OCI-LY7 (cell line): ENCODE results near the gene B3GNT3. TPM values are rescaled to one million over a fixed set of nuclear protein-coding genes. Genes with fewer than 3 reads are reported as not detected.
A peak's percentile ranks its signal among the peaks of the same experiment; 100 is the strongest.

Experiments used
- BruUV-seq: library from RNA; stranded (reverse); fragments of 400-500 nt; replicated peaks from 2 replicates; lab custom pipeline; 2021; lab: Mats Ljungman, UMichigan
- CTCF ChIA-PET: fragments of 300-600 bp; sonication (Branson Sonifier 250); formaldehyde crosslinking; loops from one replicate; lab custom pipeline; 2022; ENCODE audit warnings: antibody characterized with exemption; ENCODE audit not compliant: unreplicated experiment; lab: Charles Lee
- POLR2A ChIA-PET: fragments of 300-600 bp; sonication (Branson Sonifier 250); formaldehyde crosslinking; loops from one replicate; lab custom pipeline; 2022; ENCODE audit warnings: antibody characterized with exemption; lab: Charles Lee
- DNase-seq: peaks from one replicate; pipeline ENCODE4 v3.0.0-alpha.2; 2015; ENCODE audit warnings: low spot score
- H2AFZ ChIP-seq: fragments of 200-600 bp; sonication (generic), shearing (Covaris generic); 2 replicates; pipeline ENCODE4 v1.6.1; 2014; ENCODE audit warnings: mild to moderate bottlenecking, antibody characterized with exemption, low read length, moderate library complexity
- H3K27ac ChIP-seq: fragments of 200-600 bp; sonication (generic); 2 replicates; pipeline ENCODE4 v1.5.1; 2014; ENCODE audit warnings: mixed run types, low read depth, mild to moderate bottlenecking, moderate library complexity, low read length, inconsistent platforms; ENCODE audit not compliant: poor library complexity, severe bottlenecking
- H3K36me3 ChIP-seq: fragments of 200-600 bp; sonication (generic); 2 replicates; pipeline ENCODE4 v1.6.1; 2014; ENCODE audit warnings: mild to moderate bottlenecking, antibody characterized with exemption, low read length, moderate library complexity, mixed read lengths; ENCODE audit not compliant: insufficient read depth
- H3K4me1 ChIP-seq: fragments of 200-600 bp; sonication (generic); 2 replicates; pipeline ENCODE4 v1.5.1; 2014; ENCODE audit warnings: mild to moderate bottlenecking, low read length; ENCODE audit not compliant: insufficient read depth, poor library complexity, severe bottlenecking
- H3K4me2 ChIP-seq: fragments of 200-600 bp; sonication (generic); 2 replicates; pipeline ENCODE4 v1.6.1; 2014; ENCODE audit warnings: mild to moderate bottlenecking, low read length
- H3K4me3 ChIP-seq: fragments of 200-600 bp; sonication (generic); 2 replicates; pipeline ENCODE4 v1.5.1; 2014; ENCODE audit warnings: mild to moderate bottlenecking, low read depth, low read length; ENCODE audit not compliant: poor library complexity, severe bottlenecking
- H3K79me2 ChIP-seq: fragments of 200-600 bp; sonication (generic); 2 replicates; pipeline ENCODE4 v1.6.1; 2016; ENCODE audit warnings: low read depth, mild to moderate bottlenecking, low read length, moderate library complexity, mixed read lengths; ENCODE audit not compliant: insufficient read depth
- H3K9me2 ChIP-seq: fragments of 200-600 bp; sonication (generic); 2 replicates; pipeline ENCODE4 v1.6.1; 2016; ENCODE audit warnings: mild to moderate bottlenecking, low read length, mixed read lengths; ENCODE audit not compliant: insufficient read depth
- H3K9me3 ChIP-seq: fragments of 200-600 bp; sonication (generic); 2 replicates; pipeline ENCODE4 v1.6.1; 2014; ENCODE audit warnings: mild to moderate bottlenecking, mixed run types, low read length, mixed read lengths
- H4K20me1 ChIP-seq: fragments of 200-600 bp; sonication (generic); 2 replicates; pipeline ENCODE4 v1.6.1; 2014; ENCODE audit warnings: mild to moderate bottlenecking, antibody characterized with exemption, low read length, moderate library complexity, mixed read lengths; ENCODE audit not compliant: insufficient read depth
- CTCF ChIP-seq: fragments of 200-600 bp; sonication (generic); conservative IDR thresholded peaks from 2 replicates; pipeline ENCODE4 v1.5.1; 2014; ENCODE audit warnings: mild to moderate bottlenecking, antibody characterized with exemption, low read length, moderate library complexity, mixed read lengths
- EZH2phosphoT487 ChIP-seq: fragments of 200-600 bp; sonication (generic); IDR thresholded peaks from 2 replicates; pipeline ENCODE4 v1.6.1; 2018; ENCODE audit warnings: low read depth, borderline replicate concordance, mild to moderate bottlenecking, mixed run types, antibody characterized with exemption, low read length, moderate library complexity, mixed read lengths
- intact Hi-C: fragments of 100-400 bp; cut with micrococcal nuclease; formaldehyde crosslinking; loops from one replicate; pipeline ENCODE4 v1.10.0; 2022; ENCODE audit not compliant: unreplicated experiment
- total RNA-seq, 2 experiments: library from RNA; depleted of rRNA in 1 of 2; stranded (reverse); fragments of >200 nt in 1 of 2; shearing (Covaris generic) in 1 of 2; gene quantifications; 2 replicates each; pipeline ENCODE4 v1.2.3, GENCODE V29; 2014 to 2022

B3GNT3 gene
- total RNA-seq, 2 experiments from 2014 or later = not detected

- DNase-seq = no peak
- Histone ChIP-seq H3K36me3 (peaks cover 56% of the 10 kb centered on the region), H3K4me3 (peak overlapping the region; percentile 90), H3K4me1 (peaks cover 36% of the 10 kb centered on the region), H4K20me1 (peaks cover 21% of the 10 kb centered on the region), H3K4me2 (peak overlapping the region; percentile 96), H3K9me3 (no peaks in the 10 kb centered on the region), H3K79me2 (peaks cover 28% of the 10 kb centered on the region), H3K9me2 (no peaks in the 10 kb centered on the region), H2AFZ (no peak overlapping the region), H3K27ac (peak overlapping the region; percentile 65)
- BruUV-seq = no TSS peak
- TF ChIP-seq CTCF = no peak
- no peak for TF ChIP-seq EZH2phosphoT487
- POLR2A ChIA-PET = interaction anchor here (0.7 to 1.7 kb wide), 3 partner anchors 10 to 72 kb away, joined by 3 read pairs; partner anchors contain the start of gene CCDC124
- CTCF ChIA-PET = no interaction called here
- intact Hi-C loops = no loop called here
Observed at GRCh38 chr19:17860993-17861360, 66.0 kb downstream of the B3GNT3 start.

DNA sequence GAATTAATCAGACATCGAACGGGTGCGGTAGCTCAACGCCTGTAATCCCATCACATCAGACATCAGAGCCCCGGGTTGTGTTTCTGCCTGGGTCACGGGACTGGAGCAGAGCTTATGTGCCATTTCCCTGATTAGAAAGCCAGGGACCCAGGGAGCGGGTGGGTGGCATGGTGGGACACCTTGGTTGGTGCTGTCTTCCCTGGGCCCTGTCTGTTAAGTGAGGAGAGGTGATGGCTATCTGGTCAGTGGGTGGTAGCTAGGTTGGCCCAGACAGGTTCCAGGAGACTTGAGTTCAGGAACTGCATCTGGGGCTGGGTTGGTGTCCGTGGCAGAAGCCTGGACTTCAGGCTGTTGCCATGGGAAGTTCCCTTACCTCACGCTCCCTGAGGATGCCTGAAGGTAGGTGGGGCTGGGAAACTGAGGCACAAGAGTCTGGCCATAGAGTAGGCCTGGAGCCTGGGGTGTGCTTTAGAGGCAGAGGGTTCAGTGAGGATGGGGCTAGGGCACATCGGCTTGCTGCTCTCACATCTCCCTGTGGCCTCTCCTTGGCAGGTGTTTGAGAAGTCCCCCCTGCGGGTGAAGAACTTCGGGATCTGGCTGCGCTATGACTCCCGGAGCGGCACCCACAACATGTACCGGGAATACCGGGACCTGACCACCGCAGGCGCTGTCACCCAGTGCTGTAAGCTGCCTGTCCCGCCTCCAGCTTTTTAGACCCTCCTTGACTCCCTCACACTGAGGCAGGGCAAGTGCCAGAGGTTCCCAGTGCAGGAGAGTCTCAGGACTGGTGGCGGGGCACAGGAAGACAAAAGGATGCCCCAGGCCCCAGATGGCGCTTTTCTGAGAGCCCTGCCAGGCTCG is 66.8 kb downstream of the B3GNT3 start:
- Histone ChIP-seq H3K27ac (peak overlapping the region; percentile 65), H3K9me3 (no peaks in the 10 kb centered on the region), H3K4me1 (peaks cover 36% of the 10 kb centered on the region), H3K79me2 (peaks cover 28% of the 10 kb centered on the region), H2AFZ (no peak overlapping the region), H3K36me3 (peaks cover 56% of the 10 kb centered on the region), H3K9me2 (no peaks in the 10 kb centered on the region), H3K4me3 (peak overlapping the region; percentile 90), H3K4me2 (peak overlapping the region; percentile 96), H4K20me1 (peaks cover 21% of the 10 kb centered on the region)
- DNase-seq = no peak
- ChIA-PET CTCF (no interaction called here), POLR2A (interaction anchor here (1.0 to 1.7 kb wide), 2 partner anchors 9 to 71 kb away, joined by 3 read pairs; partner anchors contain the start of gene CCDC124)
- intact Hi-C loops = no loop called here
- no TSS peak for BruUV-seq
- no peak for TF ChIP-seq CTCF
- TF ChIP-seq EZH2phosphoT487 = no peak
